Measurements from ENCODE around the gene TMEM237. TPM values are rescaled to one million over a fixed set of nuclear protein-coding genes. Genes with fewer than 3 reads are reported as not detected.
A peak's percentile ranks its signal among the peaks of the same experiment; 100 is the strongest.

TMEM237 gene, protein sequence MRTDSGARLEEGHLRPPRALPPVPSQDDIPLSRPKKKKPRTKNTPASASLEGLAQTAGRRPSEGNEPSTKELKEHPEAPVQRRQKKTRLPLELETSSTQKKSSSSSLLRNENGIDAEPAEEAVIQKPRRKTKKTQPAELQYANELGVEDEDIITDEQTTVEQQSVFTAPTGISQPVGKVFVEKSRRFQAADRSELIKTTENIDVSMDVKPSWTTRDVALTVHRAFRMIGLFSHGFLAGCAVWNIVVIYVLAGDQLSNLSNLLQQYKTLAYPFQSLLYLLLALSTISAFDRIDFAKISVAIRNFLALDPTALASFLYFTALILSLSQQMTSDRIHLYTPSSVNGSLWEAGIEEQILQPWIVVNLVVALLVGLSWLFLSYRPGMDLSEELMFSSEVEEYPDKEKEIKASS
- total RNA-seq (10 to 100 TPM; 18.9 to 20.4 TPM), polyA plus RNA-seq (ENCODE audit: insufficient read length in 6 of 6) (10 to 100 TPM; 52.5 to 61.3 (median 57.6) TPM)
- long read RNA-seq, donor 1, full-length matches to known transcripts, result 8 of 15 reads
- long read RNA-seq, donor 1, partial matches to known transcripts, result 0 of 15 reads
- long read RNA-seq, donor 1, other reads (novel, unspliced or antisense), result 7 of 15 reads
- long read RNA-seq, donor 2, full-length matches to known transcripts, result 9 of 9 reads
- long read RNA-seq, donor 2, partial matches to known transcripts, result 0 of 9 reads
- long read RNA-seq, donor 2, other reads (novel, unspliced or antisense), result 0 of 9 reads
- long read RNA-seq, donor 3, full-length matches to known transcripts, result 5 of 11 reads
- long read RNA-seq, donor 3, partial matches to known transcripts, result 0 of 11 reads
- long read RNA-seq, donor 3, other reads (novel, unspliced or antisense), result 6 of 11 reads
- long read RNA-seq, donor 4, partial matches to known transcripts, result 1 of 7 reads
- long read RNA-seq, donor 4, other reads (novel, unspliced or antisense), result 2 of 7 reads
- long read RNA-seq, donor 5, full-length matches to known transcripts, result 4 of 9 reads
- long read RNA-seq, donor 5, partial matches to known transcripts, result 0 of 9 reads
- long read RNA-seq, donor 5, other reads (novel, unspliced or antisense), result 5 of 9 reads
- long read RNA-seq, donor 6, full-length matches to known transcripts, result 6 of 17 reads
- long read RNA-seq, donor 6, partial matches to known transcripts, result 0 of 17 reads
- long read RNA-seq, donor 6, other reads (novel, unspliced or antisense), result 11 of 17 reads
- long read RNA-seq, donor 7, full-length matches to known transcripts, result 13 of 13 reads
- long read RNA-seq, donor 7, partial matches to known transcripts, result 0 of 13 reads
- long read RNA-seq, donor 7, other reads (novel, unspliced or antisense), result 0 of 13 reads
- long read RNA-seq, donor 8, full-length matches to known transcripts, result 5 of 5 reads
- long read RNA-seq, donor 8, partial matches to known transcripts, result 0 of 5 reads
- long read RNA-seq, donor 8, other reads (novel, unspliced or antisense), result 0 of 5 reads
- long read RNA-seq, donor 9, result 0 reads
- long read RNA-seq, donor 10, partial matches to known transcripts, result 0 of 7 reads
- long read RNA-seq, donor 10, other reads (novel, unspliced or antisense), result 6 of 7 reads
- long read RNA-seq, donor 11, full-length matches to known transcripts, result 3 of 13 reads
- long read RNA-seq, donor 11, partial matches to known transcripts, result 5 of 13 reads
- long read RNA-seq, donor 11, other reads (novel, unspliced or antisense), result 5 of 13 reads
- long read RNA-seq, donor 12, full-length matches to known transcripts, result 12 of 12 reads
- long read RNA-seq, donor 12, partial matches to known transcripts, result 0 of 12 reads
- long read RNA-seq, donor 12, other reads (novel, unspliced or antisense), result 0 of 12 reads

- ATAC-seq (peak; percentile 79), DNase-seq (peak; percentile 60 to 83 (median 70))
- no peaks in the 10 kb centered on the region for H3K9me3 ChIP-seq
- H3K4me1 ChIP-seq, result peaks cover 5 to 15% of the 10 kb centered on the region in 2 donors
- peaks cover 0 to 3% of the 10 kb centered on the region in 2 donors for H3K27me3 ChIP-seq
- peak within 1 kb of the TSS; percentile 81 to 89 for H3K27ac ChIP-seq
- TF ChIP-seq, protein P1, sequence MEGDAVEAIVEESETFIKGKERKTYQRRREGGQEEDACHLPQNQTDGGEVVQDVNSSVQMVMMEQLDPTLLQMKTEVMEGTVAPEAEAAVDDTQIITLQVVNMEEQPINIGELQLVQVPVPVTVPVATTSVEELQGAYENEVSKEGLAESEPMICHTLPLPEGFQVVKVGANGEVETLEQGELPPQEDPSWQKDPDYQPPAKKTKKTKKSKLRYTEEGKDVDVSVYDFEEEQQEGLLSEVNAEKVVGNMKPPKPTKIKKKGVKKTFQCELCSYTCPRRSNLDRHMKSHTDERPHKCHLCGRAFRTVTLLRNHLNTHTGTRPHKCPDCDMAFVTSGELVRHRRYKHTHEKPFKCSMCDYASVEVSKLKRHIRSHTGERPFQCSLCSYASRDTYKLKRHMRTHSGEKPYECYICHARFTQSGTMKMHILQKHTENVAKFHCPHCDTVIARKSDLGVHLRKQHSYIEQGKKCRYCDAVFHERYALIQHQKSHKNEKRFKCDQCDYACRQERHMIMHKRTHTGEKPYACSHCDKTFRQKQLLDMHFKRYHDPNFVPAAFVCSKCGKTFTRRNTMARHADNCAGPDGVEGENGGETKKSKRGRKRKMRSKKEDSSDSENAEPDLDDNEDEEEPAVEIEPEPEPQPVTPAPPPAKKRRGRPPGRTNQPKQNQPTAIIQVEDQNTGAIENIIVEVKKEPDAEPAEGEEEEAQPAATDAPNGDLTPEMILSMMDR (IDR thresholded peaks at IDR 0.05), result no peak
- no peaks in the 10 kb centered on the region for H3K36me3 ChIP-seq
- peak within 1 kb of the TSS; percentile 67 to 72 for H3K4me3 ChIP-seq
- intact Hi-C loops (cut with DNase I), result no loop called here
Observed at GRCh38 chr2:201643216-201643890, at the start of gene TMEM237. Gene TMEM237 (minus strand): TSS chr2:201643503. CDS start chr2:201643400, 103 bp downstream.

DNA sequence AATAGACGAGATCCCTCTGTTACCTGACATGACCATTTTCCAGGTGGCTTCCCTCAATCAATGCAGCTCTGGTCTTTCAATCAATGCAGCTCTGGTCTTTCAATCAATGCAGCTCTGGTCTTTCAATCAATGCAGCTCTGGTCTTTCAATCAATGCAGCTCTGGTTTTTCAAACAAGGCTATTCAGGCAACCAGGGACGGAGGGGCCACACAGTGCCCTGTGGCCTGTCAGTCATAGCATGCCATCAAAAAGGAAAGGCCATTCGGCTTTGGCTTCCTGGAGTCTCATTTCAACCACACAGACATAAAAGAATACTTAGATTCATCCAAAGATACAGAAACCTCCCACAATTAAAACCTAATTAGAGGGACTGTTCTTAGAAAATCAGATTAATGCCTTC, 41.9 kb upstream of the TMEM237 start:
- intact Hi-C loops (cut with DNase I), result no loop called here
- Histone ChIP-seq H3K4me1 (no peaks in the 10 kb centered on the region), H3K27ac (no peak overlapping the region), H3K4me3 (no peak overlapping the region), H3K36me3 (no peaks in the 10 kb centered on the region), H3K9me3 (no peaks in the 10 kb centered on the region), H3K27me3 (no peaks in the 10 kb centered on the region)
- TF ChIP-seq, protein P1 (IDR thresholded peaks at IDR 0.05), result no peak
- ATAC-seq (no peak), DNase-seq (no peak)

DNA sequence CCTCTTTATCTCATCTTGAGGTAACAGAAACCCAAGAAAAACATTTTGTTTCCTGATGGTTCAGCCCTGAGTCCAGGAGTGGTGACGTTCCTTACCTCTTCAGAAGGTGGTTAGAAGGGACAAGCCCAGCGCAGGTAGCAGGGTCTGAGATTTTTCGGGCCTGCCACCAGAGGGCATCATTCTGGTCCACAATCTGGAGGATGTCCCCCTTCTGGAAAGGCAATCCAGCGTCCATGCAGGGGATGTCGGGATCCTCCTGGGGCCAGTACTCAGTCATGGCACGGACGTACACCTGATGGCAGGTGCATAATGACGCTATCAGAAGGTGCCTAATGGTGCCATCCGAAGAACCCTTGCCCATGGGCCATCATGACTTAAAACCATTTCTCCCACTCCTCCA, 37.4 kb upstream of the TMEM237 start:
- Histone ChIP-seq H3K27ac (no peak overlapping the region), H3K36me3 (no peaks in the 10 kb centered on the region), H3K4me1 (no peaks in the 10 kb centered on the region), H3K9me3 (no peaks in the 10 kb centered on the region), H3K4me3 (no peak overlapping the region), H3K27me3 (no peaks in the 10 kb centered on the region)
- DNase-seq (no peak), ATAC-seq (no peak)
- intact Hi-C loops (cut with DNase I), result no loop called here
- TF ChIP-seq, protein P1 (IDR thresholded peaks at IDR 0.05), result no peak

GRCh38 chr2:201678401-201678800, 35.1 kb upstream of the TMEM237 start:
- H3K4me3 ChIP-seq, result no peak overlapping the region
- no peaks in the 10 kb centered on the region for H3K4me1 ChIP-seq
- H3K27ac ChIP-seq, result no peak overlapping the region
- H3K9me3 ChIP-seq, result no peaks in the 10 kb centered on the region
- ATAC-seq (no peak), DNase-seq (no peak)
- no peaks in the 10 kb centered on the region for H3K36me3 ChIP-seq
- no peaks in the 10 kb centered on the region for H3K27me3 ChIP-seq
- intact Hi-C loops (cut with DNase I), result no loop called here
- TF ChIP-seq, protein P1 (IDR thresholded peaks at IDR 0.05), result no peak

All from left lung (tissue), 14 donors.